Stimulated activated CD8-positive, alpha-beta memory T cell treated with anti-CD3 and anti-CD28 coated beads, Interleukin-15, amount 100 ng/mL, for 4 hours (primary cell): Measurements from ENCODE around the gene PTPRM.
A peak's percentile ranks its signal among the peaks of the same experiment; 100 is the strongest.

Experiments used
- DNase-seq, 2 donors: peaks; one replicate each; pipeline ENCODE4 v3.0.0-alpha.2; 2020; ENCODE audit warnings: low read depth in 2 of 2

The PTPRM gene

DNA sequence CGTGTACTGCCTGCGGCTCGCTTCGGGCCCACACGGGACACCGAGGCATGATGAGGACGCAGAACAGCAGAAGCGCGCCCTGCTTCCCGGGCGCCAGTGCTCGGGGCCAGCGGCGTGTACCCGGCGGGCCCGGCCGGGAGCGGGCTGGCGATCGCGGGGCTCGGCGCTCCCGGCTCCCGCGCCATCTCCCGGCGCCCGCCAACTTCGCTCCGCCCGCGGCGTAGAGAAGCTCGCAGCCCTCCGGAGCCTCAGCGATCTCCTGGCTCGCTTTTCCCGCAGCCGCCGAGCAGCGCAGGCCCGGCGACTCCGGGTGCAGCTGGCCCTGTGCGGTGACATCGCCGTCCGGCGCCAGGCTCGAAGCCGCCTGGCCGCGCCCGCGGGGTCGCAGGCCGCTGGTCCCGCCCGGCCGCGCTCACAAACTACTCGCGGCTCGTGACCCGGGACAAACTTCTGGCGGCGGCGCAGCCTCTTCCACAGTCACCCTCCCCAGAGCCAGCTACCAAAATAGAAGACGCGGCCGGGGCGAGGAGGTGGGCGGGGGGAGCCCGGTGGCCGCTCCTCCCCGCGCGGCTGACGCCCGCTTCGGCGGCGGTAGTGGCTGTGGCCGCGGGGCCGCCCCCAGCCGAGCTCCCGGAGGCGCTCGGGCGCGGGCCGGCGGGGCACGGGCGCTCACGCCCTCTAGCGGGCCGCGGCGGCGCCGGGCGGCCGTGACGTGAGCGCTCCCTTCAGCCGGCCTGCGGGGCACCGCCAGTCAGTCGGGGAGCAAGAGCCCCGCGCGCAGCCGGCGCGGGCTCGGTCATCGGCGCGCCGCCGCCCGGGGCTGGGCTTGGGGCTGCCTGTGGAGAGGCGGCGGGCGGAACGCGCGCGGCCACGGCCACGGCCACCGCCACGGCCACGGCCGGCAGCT is at the start of gene PTPRM:
Gene PTPRM, plus strand, starts transcription at position 750 of the 907 bp plus-strand sequence. CDS start 503 bp downstream, outside the sequence.
- DNase-seq = peak; percentile 1 to 4

DNA sequence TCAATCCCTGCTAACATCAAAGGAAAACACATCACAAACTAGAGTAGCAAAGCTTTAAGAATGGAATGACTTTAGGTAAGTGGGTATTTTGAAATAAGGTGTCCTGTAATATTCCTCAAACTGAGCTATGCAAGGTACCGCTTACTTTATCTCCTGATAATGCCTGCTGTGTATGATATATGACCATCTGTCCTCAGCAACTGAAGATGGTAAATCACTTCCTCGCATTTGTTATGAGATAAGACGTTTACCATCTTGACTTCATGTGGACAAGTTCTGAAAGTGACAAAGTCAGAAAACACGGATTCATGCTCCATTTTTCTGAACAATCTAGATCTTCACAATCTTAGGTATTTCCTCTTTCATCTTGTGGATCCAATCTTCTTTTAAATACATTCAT is 49.3 kb upstream of the PTPRM start:
- DNase-seq = no peak

DNA sequence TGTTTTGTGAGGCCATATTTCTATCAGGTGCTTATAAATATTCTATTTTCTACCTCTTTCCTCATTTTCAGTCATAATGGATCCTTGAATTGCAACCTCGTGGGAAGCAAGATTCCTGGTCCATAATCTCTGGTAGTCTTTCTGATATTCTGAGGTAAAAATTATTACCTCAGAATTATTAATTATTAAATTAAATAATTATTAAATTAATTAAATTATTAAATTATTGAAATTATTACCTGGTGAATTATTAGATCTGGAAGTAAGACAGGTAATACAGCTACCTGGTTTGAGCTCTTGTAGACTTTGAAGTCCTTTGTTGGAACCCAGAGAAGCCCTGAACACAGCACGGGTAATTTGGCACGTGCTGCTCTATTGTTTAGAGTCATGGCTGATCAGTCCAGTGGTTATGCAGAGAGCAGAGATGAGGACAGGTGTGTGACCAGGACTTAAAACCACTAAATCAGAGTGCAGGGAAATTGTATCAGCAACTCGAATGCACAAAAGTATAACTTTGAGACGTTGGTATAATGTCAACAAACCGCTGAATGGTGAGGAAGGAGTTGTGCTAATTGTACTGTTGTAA is 46.8 kb upstream of the PTPRM start:
- no peak for DNase-seq

DNA sequence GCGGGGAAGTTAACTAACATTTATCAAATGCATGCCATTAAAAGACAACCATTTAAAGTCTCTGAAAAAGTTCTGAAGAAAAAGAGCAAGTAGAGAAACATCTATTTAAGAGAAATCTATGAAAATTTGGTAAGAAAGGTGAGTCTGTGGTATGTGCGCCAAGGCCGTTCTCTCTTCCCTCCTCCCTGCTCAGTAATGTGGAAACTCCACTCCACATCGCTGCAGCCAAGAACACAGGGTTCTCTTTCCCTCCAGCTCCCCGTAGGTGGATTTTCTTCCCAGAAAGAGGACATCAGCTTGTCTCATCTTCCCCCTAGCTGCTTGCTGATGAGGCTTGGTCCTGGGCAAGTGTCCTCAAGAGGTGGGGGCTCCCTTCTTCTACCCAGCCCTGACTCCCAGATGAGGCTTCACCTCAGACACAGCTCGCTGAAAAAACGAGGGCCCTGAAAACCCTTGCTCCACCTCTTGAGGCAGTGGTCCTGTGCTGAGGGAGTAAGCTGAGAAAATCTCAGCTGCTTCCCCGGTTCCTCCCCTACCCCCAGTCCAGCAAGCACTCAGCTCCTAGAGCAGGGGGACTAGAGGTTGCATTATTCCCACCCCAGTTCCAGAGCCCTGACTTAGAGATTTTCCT is 45.8 kb upstream of the PTPRM start:
- no peak for DNase-seq

DNA sequence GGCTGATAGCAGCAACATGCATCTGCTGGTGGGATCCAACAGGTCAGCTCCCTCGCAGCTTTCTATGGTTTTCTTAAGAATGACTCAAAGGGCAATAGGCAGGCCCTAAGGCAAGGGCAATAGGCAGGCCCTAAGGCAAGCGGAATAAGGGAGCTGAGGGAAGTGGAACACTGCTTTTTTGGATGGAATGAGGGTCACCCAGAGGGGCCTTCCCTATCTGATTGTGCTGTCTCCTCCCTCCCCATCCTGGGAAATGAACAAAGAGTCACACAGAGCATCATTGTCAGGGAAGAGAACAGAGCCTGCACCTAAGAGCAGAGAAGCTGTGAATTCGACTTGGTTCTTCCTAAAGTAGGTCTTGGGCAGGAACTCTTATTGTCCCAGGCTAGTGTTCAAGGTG is 43.3 kb upstream of the PTPRM start:
- DNase-seq = no peak

DNA sequence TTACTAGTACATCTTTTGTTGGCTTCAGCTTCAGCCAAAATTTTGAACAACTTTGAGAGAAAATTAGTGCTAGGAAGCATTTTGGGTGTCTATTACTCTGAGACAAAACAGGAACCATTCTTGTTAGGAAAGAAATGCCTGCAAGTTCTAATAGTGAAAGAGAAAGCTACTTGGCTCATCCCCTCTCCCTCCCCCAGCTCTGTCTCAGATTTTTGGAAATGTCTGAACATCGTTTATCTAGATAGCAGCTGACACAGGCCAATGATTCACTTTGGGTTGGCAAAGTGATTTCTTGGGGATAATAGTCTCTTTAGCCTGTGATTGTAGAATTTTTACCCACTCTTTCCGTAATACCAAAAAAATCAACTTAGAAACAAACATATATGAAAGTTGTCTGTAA is 42.3 kb upstream of the PTPRM start:
- DNase-seq = no peak

DNA sequence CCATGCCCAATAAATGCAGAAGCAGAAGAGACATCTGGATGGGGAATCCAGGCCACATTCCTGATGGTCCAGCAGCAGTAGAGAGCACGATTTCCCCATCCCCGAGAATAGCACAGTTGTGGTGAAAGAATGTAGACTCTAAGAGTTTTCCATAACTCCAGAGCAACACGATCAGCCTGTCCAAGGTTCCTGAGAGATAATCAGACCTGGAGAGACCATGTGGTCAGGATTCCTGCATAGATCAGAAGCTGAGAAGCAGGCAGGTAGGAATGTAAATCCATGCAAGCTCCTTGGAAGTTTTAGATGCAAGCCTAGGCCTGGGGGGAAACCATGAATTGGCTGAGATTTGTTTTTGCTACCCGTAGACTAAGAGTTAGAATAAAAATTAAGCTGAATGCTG is 34.2 kb upstream of the PTPRM start:
- no peak for DNase-seq

DNA sequence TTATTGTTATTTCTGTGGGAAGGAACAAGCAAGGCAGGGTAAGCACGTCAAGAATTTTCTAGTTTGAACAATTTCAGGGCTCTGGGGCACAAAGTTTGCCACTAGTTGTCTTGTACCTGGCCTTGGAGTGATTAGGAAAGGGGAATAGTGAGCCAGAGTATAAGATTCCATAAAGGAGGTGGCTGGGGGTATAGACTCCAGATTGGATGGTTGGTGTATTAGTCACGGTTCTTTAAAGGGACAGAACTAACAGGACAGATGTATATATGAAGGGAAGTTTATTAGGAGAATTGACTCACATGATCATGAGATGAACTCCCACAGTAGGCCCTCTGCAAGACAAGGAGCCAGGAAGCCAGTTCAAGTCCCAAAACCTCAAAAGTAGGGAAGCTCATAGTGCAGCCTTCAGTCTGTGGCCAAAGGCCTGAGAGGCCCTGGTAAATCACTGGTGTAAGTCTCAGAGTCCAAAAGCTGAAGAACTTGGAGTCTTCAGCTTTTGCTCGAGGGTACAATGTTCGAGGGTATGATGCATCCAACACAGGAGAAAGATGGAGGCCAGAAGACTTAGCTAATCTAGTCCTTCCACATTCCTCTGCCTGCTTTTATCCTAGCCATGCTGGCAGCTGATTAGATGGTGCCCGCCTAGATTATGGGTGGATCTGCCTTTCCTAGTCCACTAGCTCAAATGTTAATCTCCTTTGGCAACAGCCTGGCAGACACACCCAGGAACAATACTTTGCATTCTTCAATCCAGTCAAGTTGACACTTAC is 31.5 kb upstream of the PTPRM start:
- no peak for DNase-seq

DNA sequence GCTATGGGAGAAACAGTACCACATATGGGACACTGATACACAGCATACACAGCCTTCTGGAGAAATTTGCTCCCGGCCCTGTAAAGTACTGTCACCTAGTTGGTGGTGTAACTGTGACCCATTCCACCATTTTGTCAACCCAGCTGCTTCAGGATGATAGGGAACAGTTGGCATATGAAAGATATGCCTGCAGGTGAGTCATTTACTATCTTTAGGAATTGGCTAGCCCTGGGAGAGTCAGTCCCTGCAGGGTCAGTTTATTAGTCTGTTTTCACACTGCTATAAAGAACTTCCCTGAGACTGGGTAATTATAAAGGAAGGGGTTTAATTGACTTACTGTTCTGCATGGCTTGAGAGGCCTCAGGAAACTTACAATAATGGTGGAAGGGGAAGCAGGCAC is 30.0 kb upstream of the PTPRM start:
- DNase-seq = no peak

DNA sequence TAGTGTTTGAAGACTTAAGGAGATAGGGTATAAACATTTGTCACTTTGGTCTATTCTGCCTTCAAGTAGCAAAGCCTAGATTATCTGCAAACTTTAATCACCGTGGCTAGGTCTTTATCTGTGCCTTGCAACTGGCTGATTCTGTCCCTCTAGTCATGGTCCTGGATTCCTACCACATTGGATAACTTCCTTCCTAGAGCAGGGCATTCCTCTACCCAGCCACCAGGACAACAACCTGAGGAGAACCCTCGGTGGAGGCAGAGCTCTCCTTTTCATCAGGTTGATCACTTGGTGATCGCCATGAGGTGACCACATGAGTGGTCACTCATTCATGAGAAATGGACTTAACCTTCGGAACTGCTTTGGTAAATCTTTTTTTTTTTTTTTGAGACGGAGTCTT is 25.3 kb upstream of the PTPRM start:
- DNase-seq = no peak

DNA sequence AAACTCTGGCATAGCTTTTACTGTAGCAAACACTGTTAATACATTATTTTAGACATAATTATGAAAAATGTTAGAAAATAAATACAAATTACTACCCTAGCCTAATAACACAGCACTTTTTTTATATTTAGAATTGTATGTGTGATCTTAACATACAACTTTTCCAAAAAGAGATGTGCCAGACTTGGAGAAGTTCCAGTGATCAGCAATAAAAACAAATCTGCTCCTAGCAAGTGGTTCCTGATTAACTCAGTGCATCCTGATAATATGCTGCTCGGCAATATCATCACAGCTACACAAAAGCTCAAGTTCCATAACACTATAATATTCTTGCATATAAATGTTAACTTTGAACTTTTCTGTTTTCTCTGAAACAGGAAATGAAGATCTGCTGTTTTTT is 22.4 kb upstream of the PTPRM start:
- DNase-seq = no peak

DNA sequence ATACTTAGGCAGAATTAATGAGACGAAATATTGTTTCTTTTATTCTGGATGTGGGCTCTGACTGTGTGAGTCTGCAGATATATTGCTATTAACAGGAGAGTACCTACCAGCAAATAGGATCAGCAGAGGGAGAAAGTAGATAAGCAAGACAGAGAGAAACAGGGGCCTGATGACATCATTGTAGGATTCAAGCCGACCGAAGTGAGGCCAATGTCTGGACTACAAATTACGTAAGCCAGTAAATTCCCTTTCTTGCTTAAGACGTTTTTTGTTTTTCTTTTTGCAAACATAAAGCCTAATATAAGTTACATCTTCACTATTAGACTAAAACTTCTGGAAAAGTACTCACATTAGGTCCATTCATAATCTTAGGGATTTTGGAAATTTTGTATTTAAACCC is 21.4 kb upstream of the PTPRM start:
- no peak for DNase-seq

DNA sequence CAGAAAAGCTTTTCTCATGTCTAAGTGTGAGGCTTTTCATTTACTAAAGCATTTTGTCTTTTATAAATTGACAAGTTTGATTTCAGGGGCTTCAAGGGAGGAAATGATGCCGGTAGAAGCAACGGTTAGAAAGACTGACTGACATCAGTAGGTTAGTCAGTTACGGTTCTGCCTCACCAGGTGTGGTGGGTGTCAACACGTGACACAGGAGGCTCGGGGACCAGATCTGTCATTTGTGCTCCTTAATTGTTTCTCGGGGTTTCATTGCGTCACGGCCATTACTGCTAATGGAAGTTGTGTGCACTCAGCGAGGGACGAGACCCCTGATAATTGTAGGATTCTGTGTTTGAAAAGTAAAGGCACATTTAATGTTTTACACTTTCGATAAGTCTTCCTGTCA is 18.9 kb upstream of the PTPRM start:
- no peak for DNase-seq

DNA sequence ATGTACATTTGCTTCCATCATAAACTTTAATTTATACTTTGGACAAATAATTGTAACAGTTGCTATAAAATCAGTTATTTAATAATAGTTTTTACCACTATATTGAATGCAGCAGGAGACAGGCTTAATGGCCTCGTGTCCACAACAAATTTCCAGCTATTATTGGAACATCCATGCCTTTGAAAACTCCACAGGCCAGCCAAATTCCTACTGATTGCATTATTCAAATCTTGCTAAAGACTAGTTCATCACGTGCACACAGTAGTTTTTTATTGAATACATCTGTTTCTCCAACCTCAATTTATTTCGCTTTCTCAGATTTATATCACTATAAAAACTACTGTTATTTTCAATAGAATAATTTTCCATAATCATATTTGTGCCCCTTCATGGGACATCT is 18.4 kb upstream of the PTPRM start:
- DNase-seq = no peak

DNA sequence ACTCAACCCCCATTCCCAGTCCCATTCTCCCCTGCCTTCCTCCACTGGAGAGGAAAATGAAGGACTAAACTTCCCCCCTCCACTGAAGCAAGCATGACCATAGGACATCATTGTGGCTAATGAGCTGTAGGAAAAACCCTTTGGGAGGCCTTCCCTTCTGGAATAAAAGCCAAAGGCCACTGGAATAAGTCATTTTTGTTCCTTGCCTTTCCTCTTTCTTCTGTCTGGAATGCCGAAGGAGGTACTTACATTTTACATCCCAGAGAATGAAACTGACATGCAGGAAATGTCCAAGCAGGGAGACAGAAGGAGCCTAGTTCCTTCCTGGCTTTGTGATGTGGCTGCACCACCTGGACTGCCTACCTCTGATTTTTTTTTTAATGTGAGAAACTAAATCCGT is 9.1 kb upstream of the PTPRM start:
- no peak for DNase-seq

DNA sequence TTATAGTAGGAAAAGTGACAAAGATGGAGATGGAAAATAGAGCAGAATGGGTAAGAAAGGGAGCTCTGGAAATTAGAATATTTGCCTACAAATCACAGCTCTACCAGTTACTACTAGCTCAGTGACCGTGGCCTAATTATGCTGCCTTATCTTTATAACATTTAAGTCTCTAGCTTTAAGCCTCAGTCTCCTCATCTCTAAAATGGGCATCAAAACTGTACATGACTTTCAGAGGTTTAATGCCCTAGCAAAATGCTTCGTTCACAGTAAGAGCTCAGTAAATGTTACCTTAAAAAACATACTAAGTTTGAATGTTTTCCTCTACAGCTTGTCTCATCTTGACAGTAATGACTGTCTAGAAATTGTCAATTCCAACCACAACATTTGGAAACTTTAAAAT is 8.3 kb upstream of the PTPRM start:
- no peak for DNase-seq

DNA sequence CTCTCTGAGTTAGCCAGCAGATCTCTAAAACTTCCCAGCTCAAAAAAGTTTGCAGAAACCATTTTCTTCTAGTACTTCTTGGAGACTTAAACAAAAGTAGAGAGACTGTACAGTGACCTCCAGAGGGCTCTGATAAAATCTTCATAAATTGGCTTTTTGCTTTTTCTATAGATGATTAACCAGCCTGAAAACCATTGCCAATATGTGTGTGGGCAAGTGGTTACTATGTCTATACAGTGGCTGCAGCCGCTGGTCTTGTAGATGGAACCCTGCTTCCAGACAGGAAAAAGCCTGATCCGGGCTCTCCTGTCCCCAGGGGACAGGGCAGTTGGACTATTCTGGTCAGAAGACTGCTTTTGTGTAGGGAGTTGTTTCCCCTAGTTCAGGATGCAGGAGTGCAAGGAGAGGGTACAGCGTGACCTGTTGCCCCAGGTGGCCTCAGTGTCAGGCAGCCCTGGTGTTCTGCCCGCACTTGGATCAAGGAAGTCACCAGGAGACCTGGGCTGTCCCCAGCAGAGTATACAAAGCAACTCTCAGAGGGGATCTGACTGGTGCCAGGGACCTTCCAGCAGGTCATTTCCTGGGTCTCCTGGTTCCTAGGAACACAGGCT is 7.3 kb upstream of the PTPRM start:
- no peak for DNase-seq

DNA sequence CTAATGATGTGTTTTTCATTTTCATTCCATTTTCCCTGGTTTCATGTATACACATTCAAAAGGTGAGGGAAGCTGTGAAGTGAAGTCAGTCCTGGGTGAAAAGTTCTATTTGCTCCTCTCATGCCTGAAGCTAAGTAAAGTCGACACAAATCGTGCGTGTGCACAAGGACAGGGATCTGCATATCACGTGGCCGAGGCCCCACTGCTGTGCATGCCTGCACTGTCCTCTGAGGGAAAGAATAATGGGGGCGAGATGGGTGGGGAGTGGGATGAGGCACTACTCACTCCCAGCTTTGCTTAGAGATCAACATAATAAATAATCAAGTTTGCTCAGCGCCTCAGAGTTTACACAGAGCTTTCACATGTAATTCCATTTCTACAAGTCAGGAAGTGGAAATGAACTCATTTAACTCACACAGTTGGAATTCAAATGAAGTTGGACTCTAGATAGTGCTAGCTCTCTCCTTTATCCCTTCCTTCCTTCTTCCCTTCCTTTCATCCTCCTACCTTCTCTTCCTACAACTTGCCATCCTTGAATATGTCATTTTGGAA is 5.1 kb upstream of the PTPRM start:
- no peak for DNase-seq

DNA sequence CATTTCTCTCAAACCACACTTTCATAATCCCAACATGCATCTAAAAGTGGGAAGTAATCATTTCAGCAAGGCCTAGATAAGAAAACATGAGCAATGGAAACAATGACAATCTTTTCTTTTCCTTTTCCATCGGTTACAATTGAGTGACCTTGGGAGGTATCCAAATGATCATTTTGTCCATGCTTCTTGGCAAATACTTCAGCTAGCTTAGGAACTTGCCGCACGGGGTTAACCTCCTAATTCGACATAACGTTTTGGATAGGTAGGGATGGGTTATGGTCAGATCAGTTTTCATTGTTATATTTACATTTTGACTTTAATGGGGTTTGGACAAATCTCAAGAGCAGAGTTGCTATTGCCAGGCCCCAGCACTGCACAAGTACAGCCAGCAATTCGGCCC is 4.6 kb upstream of the PTPRM start:
- DNase-seq = no peak

DNA sequence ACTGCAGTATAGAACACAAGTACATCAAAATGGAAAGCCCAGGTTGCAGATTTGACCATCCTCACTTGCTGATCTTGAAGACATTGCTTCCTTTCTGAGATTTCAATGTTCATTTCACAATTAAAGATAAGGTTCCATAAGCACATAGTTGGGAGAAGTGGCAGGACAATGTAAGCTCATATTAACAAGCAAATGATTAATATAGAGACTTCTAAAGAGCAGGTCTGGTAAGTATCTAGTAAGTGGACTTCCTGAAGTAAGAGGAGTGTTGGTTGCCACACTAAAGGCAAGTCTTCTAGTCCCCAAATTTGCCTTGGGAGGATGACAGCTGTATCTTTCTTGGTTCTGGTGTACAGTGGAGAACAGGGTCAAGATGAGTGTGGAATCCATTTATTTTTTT is 1.4 kb upstream of the PTPRM start:
- no peak for DNase-seq

DNA sequence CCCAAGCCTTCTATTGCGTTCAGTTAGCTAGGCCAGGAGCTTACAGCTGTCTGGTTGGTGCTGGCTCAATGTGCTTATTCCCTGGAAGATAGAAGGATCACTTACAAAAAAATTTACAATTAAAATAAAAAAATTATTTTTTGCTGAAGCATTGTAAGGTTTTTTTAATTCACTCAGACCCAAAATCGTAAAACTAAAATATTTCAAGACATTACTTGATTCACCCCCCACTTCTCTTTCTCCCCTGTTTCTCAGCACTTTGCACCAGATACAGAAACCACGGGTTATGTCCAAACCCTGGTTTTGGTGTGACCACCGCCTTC is 911 bp upstream of the PTPRM start:
- no peak for DNase-seq
